ENCODE data around the gene MAMLD1. TPM values are rescaled to one million over a fixed set of nuclear protein-coding genes. Genes with fewer than 3 reads are reported as not detected.

Gene MAMLD1
- total RNA-seq, 4 donors from 2014 or later: 0.20 to 1.2 (median 0.95) TPM; not detected in 1

GRCh38 chrX:150355913-150356312 lies 7.2 kb upstream of the MAMLD1 start:
- Histone ChIP-seq H3K36me3 (no peaks in the 10 kb centered on the region), H3K27me3 (peaks cover 2% of the 10 kb centered on the region), H3K4me3 (no peak overlapping the region), H3K4me1 (no peaks in the 10 kb centered on the region), H3K9me3 (no peaks in the 10 kb centered on the region), H3K27ac (no peak overlapping the region)
- in situ Hi-C loops (cut with MboI; ENCODE audit: low pct_ligation_motif_present in 1 of 4, low pct_unique_long_range_greater_than_20kb in 1 of 4, low sequenced_read_pairs in 3 of 4) (loop anchor here in 2 of 4 donors (25.0 kb wide), 1 partner anchor 394 kb away; no protein-coding TSS in a partner anchor), intact Hi-C loops (cut with DNase I; ENCODE audit: low total_unique reads) (no loop called here)
- TF ChIP-seq CTCF (IDR thresholded peaks at IDR 0.05): no peak
- no peak for TF ChIP-seq POLR2A (IDR thresholded peaks at IDR 0.05)
- no peak for TF ChIP-seq POLR2AphosphoS5 (IDR thresholded peaks at IDR 0.05)
- no peak for TF ChIP-seq EP300 (IDR thresholded peaks at IDR 0.05; ENCODE audit: low read depth)
- DNase-seq: no peak
- 69 to 100% methylated on average over 1 to 3 of the region's 3 CpGs for WGBS, 2 donors (ENCODE audit: low coverage in 1 of 2)

- no peaks in the 10 kb centered on the region for H3K9me3 ChIP-seq
- no peak for DNase-seq
- in situ Hi-C loops (cut with MboI; ENCODE audit: low pct_ligation_motif_present in 1 of 4, low pct_unique_long_range_greater_than_20kb in 1 of 4, low sequenced_read_pairs in 3 of 4): loop anchor here in 2 of 4 donors (25.0 kb wide), 1 partner anchor 395 kb away; no protein-coding TSS in a partner anchor
These were observed 5.3 kb upstream of the MAMLD1 start for GRCh38 chrX:150357790-150358189.

GRCh38 chrX:150358651-150359050 lies 4.5 kb upstream of the MAMLD1 start:
- DNase-seq: no peak
- no peaks in the 10 kb centered on the region for H3K36me3 ChIP-seq
- H3K4me3 ChIP-seq: no peak overlapping the region
- peaks cover 0 to 19% (median 8%) of the 10 kb centered on the region in 4 donors for H3K4me1 ChIP-seq
- H3K9me3 ChIP-seq: no peaks in the 10 kb centered on the region
- intact Hi-C loops (cut with DNase I; ENCODE audit: low total_unique reads): no loop called here
- WGBS, 2 donors (ENCODE audit: low coverage in 1 of 2): 71 to 100% methylated on average over 1 to 3 of the region's 3 CpGs
- peaks cover 28% of the 10 kb centered on the region for H3K27me3 ChIP-seq
- no peak overlapping the region for H3K27ac ChIP-seq
- in situ Hi-C loops (cut with MboI; ENCODE audit: low pct_ligation_motif_present in 1 of 4, low pct_unique_long_range_greater_than_20kb in 1 of 4, low sequenced_read_pairs in 3 of 4): loop anchor here in 2 of 4 donors (25.0 kb wide), 1 partner anchor 396 kb away; no protein-coding TSS in a partner anchor
- TF ChIP-seq POLR2AphosphoS5 (IDR thresholded peaks at IDR 0.05) (no peak), POLR2A (IDR thresholded peaks at IDR 0.05) (no peak), CTCF (IDR thresholded peaks at IDR 0.05) (no peak), EP300 (IDR thresholded peaks at IDR 0.05; ENCODE audit: low read depth) (no peak)

More at GRCh38 chrX:150357790-150358189, 5.3 kb upstream of the MAMLD1 start:
- WGBS, 2 donors (ENCODE audit: low coverage in 1 of 2): 29% methylated on average over 1 of the region's 1 CpG; no CpG with 5 or more reads in 1 of the 2 donors
- no peaks in the 10 kb centered on the region for H3K36me3 ChIP-seq
- peaks cover 0 to 16% (median 8%) of the 10 kb centered on the region in 4 donors for H3K4me1 ChIP-seq
- H3K27ac ChIP-seq: no peak overlapping the region
- TF ChIP-seq POLR2AphosphoS5 (IDR thresholded peaks at IDR 0.05) (no peak), CTCF (IDR thresholded peaks at IDR 0.05) (no peak), EP300 (IDR thresholded peaks at IDR 0.05; ENCODE audit: low read depth) (no peak), POLR2A (IDR thresholded peaks at IDR 0.05) (no peak)
- no peak overlapping the region for H3K4me3 ChIP-seq
- intact Hi-C loops (cut with DNase I; ENCODE audit: low total_unique reads): no loop called here
- peaks cover 20% of the 10 kb centered on the region for H3K27me3 ChIP-seq

- Histone ChIP-seq H3K9me3 (no peaks in the 10 kb centered on the region), H3K27ac (no peak overlapping the region), H3K27me3 (peaks cover 34% of the 10 kb centered on the region), H3K36me3 (no peaks in the 10 kb centered on the region), H3K4me3 (no peak overlapping the region), H3K4me1 (peaks cover 0 to 28% (median 9%) of the 10 kb centered on the region in 4 donors)
- 88 to 100% methylated on average over 1 to 5 of the region's 5 CpGs for WGBS, 2 donors (ENCODE audit: low coverage in 1 of 2)
- in situ Hi-C loops (cut with MboI; ENCODE audit: low pct_ligation_motif_present in 1 of 4, low pct_unique_long_range_greater_than_20kb in 1 of 4, low sequenced_read_pairs in 3 of 4) (loop anchor here in 2 of 4 donors (25.0 kb wide), 1 partner anchor 398 kb away; no protein-coding TSS in a partner anchor), intact Hi-C loops (cut with DNase I; ENCODE audit: low total_unique reads) (no loop called here)
- no peak for TF ChIP-seq CTCF (IDR thresholded peaks at IDR 0.05)
- no peak for TF ChIP-seq EP300 (IDR thresholded peaks at IDR 0.05; ENCODE audit: low read depth)
- TF ChIP-seq POLR2AphosphoS5 (IDR thresholded peaks at IDR 0.05): no peak
- no peak for TF ChIP-seq POLR2A (IDR thresholded peaks at IDR 0.05)
- no peak for DNase-seq
These were observed 2.8 kb upstream of the MAMLD1 start for GRCh38 chrX:150360331-150360730.

Data from transverse colon (tissue), 4 donors.